ENCODE data around the gene C16orf74. TPM values are rescaled to one million over a fixed set of nuclear protein-coding genes. Genes with fewer than 3 reads are reported as not detected.

C16orf74 gene
- total and polyA plus RNA-seq, 7 donors, result 0.60 to 8.3 (median 1.4) TPM; not detected in 1

DNA sequence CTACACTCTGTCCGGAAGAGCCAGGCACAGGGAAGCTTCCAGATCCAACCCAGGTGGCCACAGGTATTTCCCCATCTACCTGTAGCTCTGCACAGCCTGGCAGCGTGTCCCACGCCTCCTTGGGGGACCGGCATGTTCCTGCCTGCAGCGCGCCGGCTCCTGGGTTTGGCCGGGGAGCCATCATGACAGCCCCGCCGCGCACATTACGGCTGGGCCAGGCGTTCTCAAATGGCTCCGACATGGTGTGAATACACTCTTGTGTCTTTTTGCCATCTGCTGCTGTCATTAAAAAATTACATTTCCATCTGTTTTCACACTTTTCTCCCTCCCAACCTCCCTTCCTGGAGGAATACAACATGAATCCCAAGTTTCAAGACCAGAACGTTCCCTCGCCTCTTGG, 54.1 kb downstream of the C16orf74 start:
- Histone ChIP-seq H3K27me3 (peaks cover 0 to 28% (median 13%) of the 10 kb centered on the region in 3 donors), H3K4me1 (no peaks in the 10 kb centered on the region), H3K4me3 (no peak overlapping the region), H3K27ac (no peak overlapping the region), H3K9me3 (no peaks in the 10 kb centered on the region), H3K36me3 (no peaks in the 10 kb centered on the region)
- WGBS, 2 donors, result 88 to 92% methylated on average over 16 of the region's 16 CpGs
- TF ChIP-seq POLR2AphosphoS5 (IDR thresholded peaks at IDR 0.05), result no peak
- no peak for TF ChIP-seq POLR2A (IDR thresholded peaks at IDR 0.05)
- no peak for TF ChIP-seq EP300 (IDR thresholded peaks at IDR 0.05)
- intact Hi-C loops (cut with DNase I), result no loop called here
- DNase-seq, result no peak

DNA sequence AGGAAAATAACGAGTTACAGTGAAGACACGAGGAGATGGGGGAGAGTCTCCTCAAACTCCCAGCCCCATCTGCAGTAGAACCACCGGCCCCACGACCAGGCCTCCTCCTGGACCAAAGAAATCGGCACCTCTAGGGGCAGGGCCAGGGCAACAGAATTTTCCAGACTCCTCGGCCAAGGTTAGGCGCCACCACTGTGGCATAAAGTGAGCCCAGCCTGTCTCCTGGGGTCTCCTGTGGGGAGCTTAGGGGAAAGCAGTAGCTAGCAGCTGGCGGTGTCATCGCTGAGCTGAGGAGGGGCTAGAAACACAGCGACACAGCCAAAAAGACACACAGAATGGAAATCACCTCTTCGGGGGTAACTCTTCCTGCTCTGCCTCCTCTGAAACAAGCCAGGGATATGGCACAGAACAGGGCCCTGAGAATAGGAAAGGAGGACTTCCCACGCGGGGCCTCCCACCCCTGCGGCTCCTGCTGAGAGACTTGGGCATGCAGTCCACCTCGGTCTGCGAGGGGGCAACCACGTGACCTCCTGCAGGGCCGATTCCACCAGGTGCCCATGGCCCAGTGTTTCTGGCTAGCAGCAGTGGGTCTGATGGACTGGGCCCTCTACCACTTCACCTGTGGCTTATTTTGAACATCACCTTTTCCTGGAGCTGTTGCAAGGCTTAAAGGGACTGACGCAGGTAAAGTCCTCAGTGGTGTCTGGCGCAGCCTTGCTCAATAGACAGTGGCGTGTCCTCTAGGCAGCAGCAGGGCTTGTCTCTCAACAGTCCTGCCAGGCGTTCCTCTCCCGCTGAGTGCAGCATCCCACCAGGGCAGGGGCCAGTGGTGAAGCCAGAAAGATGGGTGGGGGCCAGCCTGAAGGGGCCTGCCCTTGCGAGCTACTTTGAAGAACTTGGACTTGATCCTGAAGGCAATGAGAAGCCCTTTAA, 55.4 kb downstream of the C16orf74 start:
- TF ChIP-seq POLR2A (IDR thresholded peaks at IDR 0.05), result no peak
- TF ChIP-seq EP300 (IDR thresholded peaks at IDR 0.05), result no peak
- no peak for TF ChIP-seq POLR2AphosphoS5 (IDR thresholded peaks at IDR 0.05)
- no peak for TF ChIP-seq CTCF (IDR thresholded peaks at IDR 0.05)
- 84 to 87% methylated on average over 24 of the region's 24 CpGs for WGBS, 2 donors
- intact Hi-C loops (cut with DNase I), result no loop called here
- DNase-seq, result no peak
- H3K4me3 ChIP-seq, result no peak overlapping the region
- no peak overlapping the region for H3K27ac ChIP-seq
- no peaks in the 10 kb centered on the region for H3K4me1 ChIP-seq
- H3K27me3 ChIP-seq, result peaks cover 0 to 28% (median 13%) of the 10 kb centered on the region in 3 donors
- H3K9me3 ChIP-seq, result no peaks in the 10 kb centered on the region
- no peaks in the 10 kb centered on the region for H3K36me3 ChIP-seq

- H3K27ac ChIP-seq, result no peak overlapping the region
- no peak for DNase-seq
- H3K4me1 ChIP-seq, result peaks cover 0 to 15% (median 14%) of the 10 kb centered on the region in 4 donors
- TF ChIP-seq POLR2A (IDR thresholded peaks at IDR 0.05), result no peak
- no peak for TF ChIP-seq CTCF (IDR thresholded peaks at IDR 0.05)
- TF ChIP-seq EP300 (IDR thresholded peaks at IDR 0.05), result no peak
- TF ChIP-seq POLR2AphosphoS5 (IDR thresholded peaks at IDR 0.05), result no peak
- no peak overlapping the region for H3K4me3 ChIP-seq
- WGBS, 2 donors, result 39 to 55% methylated on average over 7 of the region's 7 CpGs
- H3K27me3 ChIP-seq, result peaks cover 0 to 15% (median under 1%) of the 10 kb centered on the region in 3 donors
- intact Hi-C loops (cut with DNase I), result no loop called here
- no peaks in the 10 kb centered on the region for H3K36me3 ChIP-seq
- H3K9me3 ChIP-seq, result no peaks in the 10 kb centered on the region
Observed at GRCh38 chr16:85690469-85691064, 60.3 kb downstream of the C16orf74 start.

GRCh38 chr16:85689950-85690320, 61.0 kb downstream of the C16orf74 start:
- H3K36me3 ChIP-seq, result no peaks in the 10 kb centered on the region
- DNase-seq, result no peak
- H3K4me3 ChIP-seq, result no peak overlapping the region
- H3K27me3 ChIP-seq, result peaks cover 0 to 9% (median 0%) of the 10 kb centered on the region in 3 donors
- H3K27ac ChIP-seq, result no peak overlapping the region
- 60 to 72% methylated on average over 9 of the region's 9 CpGs for WGBS, 2 donors
- H3K9me3 ChIP-seq, result no peaks in the 10 kb centered on the region
- intact Hi-C loops (cut with DNase I), result no loop called here
- TF ChIP-seq EP300 (IDR thresholded peaks at IDR 0.05) (no peak), CTCF (IDR thresholded peaks at IDR 0.05) (no peak), POLR2AphosphoS5 (IDR thresholded peaks at IDR 0.05) (no peak), POLR2A (IDR thresholded peaks at IDR 0.05) (no peak)
- H3K4me1 ChIP-seq, result peaks cover 0 to 15% (median 14%) of the 10 kb centered on the region in 4 donors

DNA sequence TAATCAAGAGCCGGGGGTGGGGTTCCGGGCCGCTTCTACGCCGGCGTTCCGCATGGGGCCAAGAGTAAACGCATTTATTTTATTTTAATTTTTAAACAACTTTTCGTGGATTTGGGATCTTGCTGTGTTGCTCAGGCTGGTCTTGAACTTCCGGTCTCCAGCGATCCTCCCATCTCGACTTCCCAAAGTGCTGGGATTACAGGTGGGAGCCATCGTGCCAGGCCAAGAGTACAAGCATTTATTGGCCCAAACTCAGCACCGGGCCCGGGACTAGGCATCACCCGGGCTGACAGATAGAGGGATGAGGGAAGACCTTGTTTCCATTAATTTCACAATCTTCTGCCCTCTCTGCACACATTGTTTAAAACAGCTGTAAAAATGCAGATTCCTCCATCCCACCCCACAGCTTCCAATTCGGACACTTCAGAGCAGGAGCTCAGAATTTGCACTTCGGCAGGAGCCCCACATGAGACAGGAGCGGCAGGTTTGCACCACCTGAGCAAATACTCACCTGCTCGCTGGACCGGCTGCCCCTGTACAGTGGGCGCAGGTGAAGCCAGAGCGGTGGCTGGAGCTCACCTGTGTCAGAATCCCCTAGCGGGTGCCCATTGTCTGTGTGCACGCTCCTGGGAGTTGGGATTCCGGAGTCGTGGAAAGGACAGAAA, 61.5 kb downstream of the C16orf74 start:
- intact Hi-C loops (cut with DNase I), result no loop called here
- WGBS, 2 donors, result 13 to 38% methylated on average over 27 of the region's 27 CpGs
- DNase-seq, result no peak

More for the DNA sequence above, 61.5 kb downstream of the C16orf74 start:
- Histone ChIP-seq H3K4me3 (peak overlapping the region in 3 of 4 donors; percentile 56 to 71 (median 64)), H3K27me3 (peaks cover 0 to 5% (median 0%) of the 10 kb centered on the region in 3 donors), H3K27ac (no peak overlapping the region), H3K4me1 (peaks cover 0 to 15% (median 14%) of the 10 kb centered on the region in 4 donors), H3K36me3 (no peaks in the 10 kb centered on the region), H3K9me3 (no peaks in the 10 kb centered on the region)
- TF ChIP-seq CTCF (IDR thresholded peaks at IDR 0.05) (no peak), POLR2AphosphoS5 (IDR thresholded peaks at IDR 0.05) (no peak), EP300 (IDR thresholded peaks at IDR 0.05) (no peak), POLR2A (IDR thresholded peaks at IDR 0.05) (no peak)
